Vagina (tissue), 2 donors: ENCODE results near the gene CLEC12A. TPM values are rescaled to one million over a fixed set of nuclear protein-coding genes. Genes with fewer than 3 reads are reported as not detected.

Experiments
- DNase-seq, 2 donors: peaks; one replicate each; pipeline ENCODE4 v3.0.0-alpha.2; 2017; ENCODE audit errors: extremely low spot score in 2 of 2
- H3K27ac ChIP-seq: fragments of 200-600 bp; sonication (generic); one replicate; pipeline ENCODE4 v1.5.1; 2019
- H3K27me3 ChIP-seq: fragments of 200-600 bp; sonication (generic); one replicate; pipeline ENCODE4 v1.5.1; 2019
- H3K36me3 ChIP-seq, 2 donors: fragments of 200-600 bp; sonication (generic); one replicate each; pipeline ENCODE4 v1.5.1; 2017 to 2019
- H3K4me1 ChIP-seq: fragments of 200-600 bp; sonication (generic); one replicate; pipeline ENCODE4 v1.5.1; 2019
- H3K4me3 ChIP-seq, 2 donors: fragments of 200-600 bp; sonication (generic); 1 replicate in 1 of 2; 2 replicates in 1 of 2; pipeline ENCODE4 v1.5.1; 2016 to 2019
- H3K9me3 ChIP-seq: fragments of 200-600 bp; sonication (generic); one replicate; pipeline ENCODE4 v1.5.1; 2019
- CTCF ChIP-seq, 3 experiments: fragments of 450-650 bp in 2 of 3; fragments of 200-600 bp in 1 of 3; sonication (generic) in 1 of 3; IDR thresholded peaks; one replicate each; pipeline ENCODE4 v1.5.1; 2017 to 2019; ENCODE audit warnings: antibody characterized with exemption in 3 of 3, mild to moderate bottlenecking in 2 of 3, moderate library complexity in 2 of 3
- POLR2A ChIP-seq, 2 donors: fragments of 450-650 bp; IDR thresholded peaks; one replicate each; pipeline ENCODE4 v1.6.1; 2017; ENCODE audit warnings: antibody characterized with exemption in 2 of 2, mild to moderate bottlenecking in 2 of 2, moderate library complexity in 2 of 2
- POLR2AphosphoS5 ChIP-seq, 2 donors: sonication (generic); formaldehyde crosslinking; IDR thresholded peaks; one replicate each; pipeline ENCODE4 v1.9.0; 2017; ENCODE audit warnings: antibody characterized with exemption in 2 of 2, mild to moderate bottlenecking in 2 of 2, low read depth in 1 of 2; ENCODE audit not compliant: insufficient read depth in 1 of 2
- intact Hi-C: fragments of 100-400 bp; cut with DNase I; formaldehyde crosslinking; loops from one replicate; pipeline ENCODE4 v1.15.1; 2023
- total RNA-seq: library from RNA; depleted of rRNA; stranded (reverse); fragments of >200 nt; gene quantifications from one replicate; pipeline ENCODE4 v1.2.3, GENCODE V29; 2016

CLEC12A gene
- total RNA-seq, 1 donor from 2014 or later: not detected

GRCh38 chr12:9977916-9978315, 6.7 kb downstream of the CLEC12A start:
- Histone ChIP-seq H3K36me3 (no peaks in the 10 kb centered on the region), H3K4me1 (no peaks in the 10 kb centered on the region), H3K27me3 (no peaks in the 10 kb centered on the region), H3K4me3 (no peak overlapping the region), H3K27ac (no peak overlapping the region), H3K9me3 (no peaks in the 10 kb centered on the region)
- DNase-seq: no peak
- intact Hi-C loops: no loop called here
- TF ChIP-seq POLR2A (IDR thresholded peaks at IDR 0.05) (no peak), CTCF (IDR thresholded peaks at IDR 0.05) (no peak), POLR2AphosphoS5 (IDR thresholded peaks at IDR 0.05; ENCODE audit: insufficient read depth in 1 of 2, low read depth in 1 of 2) (no peak)

- Histone ChIP-seq H3K36me3 (no peaks in the 10 kb centered on the region), H3K27ac (no peak overlapping the region), H3K27me3 (no peaks in the 10 kb centered on the region), H3K9me3 (no peaks in the 10 kb centered on the region), H3K4me3 (no peak overlapping the region), H3K4me1 (no peaks in the 10 kb centered on the region)
- TF ChIP-seq POLR2AphosphoS5 (IDR thresholded peaks at IDR 0.05; ENCODE audit: insufficient read depth in 1 of 2, low read depth in 1 of 2) (no peak), POLR2A (IDR thresholded peaks at IDR 0.05) (no peak), CTCF (IDR thresholded peaks at IDR 0.05) (no peak)
- no peak for DNase-seq
- intact Hi-C loops: no loop called here
These were observed 8.9 kb downstream of the CLEC12A start for GRCh38 chr12:9980126-9980525.

GRCh38 chr12:9991876-9992275, 20.7 kb downstream of the CLEC12A start:
- Histone ChIP-seq H3K9me3 (no peaks in the 10 kb centered on the region), H3K4me3 (no peak overlapping the region), H3K27ac (no peak overlapping the region), H3K4me1 (no peaks in the 10 kb centered on the region), H3K36me3 (no peaks in the 10 kb centered on the region), H3K27me3 (no peaks in the 10 kb centered on the region)
- TF ChIP-seq CTCF (IDR thresholded peaks at IDR 0.05) (no peak), POLR2AphosphoS5 (IDR thresholded peaks at IDR 0.05; ENCODE audit: insufficient read depth in 1 of 2, low read depth in 1 of 2) (no peak), POLR2A (IDR thresholded peaks at IDR 0.05) (no peak)
- no peak for DNase-seq
- intact Hi-C loops: no loop called here

- no peaks in the 10 kb centered on the region for H3K9me3 ChIP-seq
- no peaks in the 10 kb centered on the region for H3K4me1 ChIP-seq
- TF ChIP-seq POLR2AphosphoS5 (IDR thresholded peaks at IDR 0.05; ENCODE audit: insufficient read depth in 1 of 2, low read depth in 1 of 2) (no peak), POLR2A (IDR thresholded peaks at IDR 0.05) (no peak), CTCF (IDR thresholded peaks at IDR 0.05) (no peak)
- no peak overlapping the region for H3K4me3 ChIP-seq
- DNase-seq: no peak
- H3K27ac ChIP-seq: no peak overlapping the region
- intact Hi-C loops: no loop called here
- no peaks in the 10 kb centered on the region for H3K27me3 ChIP-seq
- no peaks in the 10 kb centered on the region for H3K36me3 ChIP-seq
These were observed 21.1 kb downstream of the CLEC12A start for GRCh38 chr12:9992296-9992695.

- DNase-seq: no peak
- intact Hi-C loops: no loop called here
- Histone ChIP-seq H3K4me1 (no peaks in the 10 kb centered on the region), H3K4me3 (no peak within 1 kb of the TSS), H3K27me3 (no peaks in the 10 kb centered on the region), H3K36me3 (no peaks in the 10 kb centered on the region), H3K9me3 (no peaks in the 10 kb centered on the region), H3K27ac (no peak within 1 kb of the TSS)
- TF ChIP-seq CTCF (IDR thresholded peaks at IDR 0.05) (no peak), POLR2A (IDR thresholded peaks at IDR 0.05) (no peak), POLR2AphosphoS5 (IDR thresholded peaks at IDR 0.05; ENCODE audit: insufficient read depth in 1 of 2, low read depth in 1 of 2) (no peak)
These were observed 27.8 kb downstream of the CLEC12A start, which contains the start of gene CLEC1B for GRCh38 chr12:9999016-9999415. CLEC1B (minus strand) TSS chr12:9999121; CDS start chr12:9999100, 21 bp downstream.
